Natural killer cell (primary cell): ENCODE results near the gene STARD9. TPM values are rescaled to one million over a fixed set of nuclear protein-coding genes. Genes with fewer than 3 reads are reported as not detected.
A peak's percentile ranks its signal among the peaks of the same experiment; 100 is the strongest.

Experiments
- ATAC-seq, 3 donors: fragments of 150-1000 bp in 2 of 3; fragments of 200-7000 bp in 1 of 3; cut with Tn5 transposase; 1 replicate in 1 of 3; 2 replicates in 2 of 3; pipeline ENCODE4 v1.10.0; 2021; ENCODE audit warnings: mild to moderate bottlenecking in 2 of 3, moderate library complexity in 2 of 3
- DNase-seq, 2 donors: peaks; one replicate each; pipeline versions ENCODE4 v3.0.0 to v3.0.0-alpha.2; 2013 to 2021; ENCODE audit warnings: mixed read lengths in 1 of 2
- H3K27ac ChIP-seq: one replicate; pipeline ENCODE4 v1.5.1; 2013; ENCODE audit warnings: mild to moderate bottlenecking, low read length
- H3K27me3 ChIP-seq: one replicate; pipeline ENCODE4 v1.6.1; 2013; ENCODE audit warnings: low read length; ENCODE audit not compliant: control insufficient read depth, insufficient read depth
- H3K36me3 ChIP-seq: one replicate; pipeline ENCODE4 v1.6.1; 2013; ENCODE audit warnings: low read length; ENCODE audit not compliant: control insufficient read depth, insufficient read depth
- H3K4me1 ChIP-seq: one replicate; pipeline ENCODE4 v1.6.1; 2013; ENCODE audit warnings: low read length; ENCODE audit not compliant: control insufficient read depth, insufficient read depth
- H3K4me3 ChIP-seq: one replicate; pipeline ENCODE4 v1.5.1; 2013; ENCODE audit warnings: low read length
- H3K9me3 ChIP-seq: one replicate; pipeline ENCODE4 v1.6.1; 2013; ENCODE audit warnings: low read length; ENCODE audit not compliant: control insufficient read depth, insufficient read depth
- H3K27ac Mint-ChIP-seq, 2 donors: one replicate each; pipeline ENCODE4 v1.8.0; 2022; ENCODE audit warnings: mild to moderate bottlenecking in 2 of 2, mixed read lengths in 2 of 2, moderate library complexity in 1 of 2
- H3K27me3 Mint-ChIP-seq, 2 donors: one replicate each; pipeline ENCODE4 v1.8.0; 2022; ENCODE audit warnings: low read depth in 2 of 2, mixed read lengths in 2 of 2
- H3K36me3 Mint-ChIP-seq: one replicate; pipeline ENCODE4 v1.8.0; 2022; ENCODE audit warnings: mixed read lengths
- H3K4me1 Mint-ChIP-seq, 2 donors: one replicate each; pipeline ENCODE4 v1.8.0; 2022; ENCODE audit warnings: mixed read lengths in 2 of 2
- H3K4me3 Mint-ChIP-seq: one replicate; pipeline ENCODE4 v1.8.0; 2022; ENCODE audit warnings: mild to moderate bottlenecking, moderate library complexity, mixed read lengths
- H3K9me3 Mint-ChIP-seq, 2 donors: one replicate each; pipeline ENCODE4 v1.8.0; 2022; ENCODE audit warnings: mixed read lengths in 2 of 2
- WGBS: methylation state at CpG from one replicate; pipeline ENCODE4 v1.1.7; 2013; ENCODE audit warnings: missing lambda C conversion rate; ENCODE audit not compliant: insufficient coverage; 5-methylcytosine and 5-hydroxymethylcytosine counted together
- intact Hi-C: fragments of 100-400 bp; cut with micrococcal nuclease; formaldehyde crosslinking; loops from one replicate; pipeline ENCODE4 v1.14.2; 2022
- total RNA-seq, 4 donors: library from RNA; stranded (reverse); fragments of 120-200 nt in 1 of 4; gene quantifications; one replicate each; pipeline versions ENCODE4 v1.2.3 to v1.2.4, GENCODE V29; 2013 to 2022
- TF ChIP-seq, protein P1 (sequence below): fragments of 200-600 bp; IDR thresholded peaks from one replicate; pipeline ENCODE4 v1.8.0; 2022; ENCODE audit warnings: antibody characterized with exemption

The STARD9 gene
- total RNA-seq, 3 donors from 2014 or later (not counting 1 experiment from before 2014, with no cell fraction given): 20.0 to 22.5 (median 20.1) TPM

DNA sequence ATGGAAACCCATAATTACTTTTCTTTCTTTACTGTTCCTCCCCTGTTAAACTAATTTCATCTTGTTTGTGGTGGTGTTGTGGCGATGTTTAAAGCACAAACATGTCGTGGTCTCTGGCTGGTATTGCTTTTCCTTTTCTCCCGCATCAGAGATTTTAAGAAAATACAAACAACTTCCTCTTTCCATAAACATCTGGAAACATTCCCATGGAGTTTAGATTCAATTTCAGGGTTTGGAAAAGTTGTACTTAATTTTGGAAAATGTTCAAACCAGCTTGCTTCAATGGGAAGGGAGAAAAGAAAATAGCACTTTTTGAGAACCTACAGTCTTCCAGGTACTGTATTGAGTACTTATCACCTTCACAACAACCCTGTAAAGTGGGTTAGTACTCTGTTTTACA is 30.4 kb downstream of the STARD9 start:
- H3K9me3 ChIP-seq: no peaks in the 10 kb centered on the region
- Mint-ChIP-seq H3K36me3 (no peaks in the 10 kb centered on the region), H3K27ac (peak overlapping the region; percentile 87 to 92), H3K4me1 (peaks cover 46 to 50% of the 10 kb centered on the region in 2 donors), H3K9me3 (no peaks in the 10 kb centered on the region), H3K27me3 (no peaks in the 10 kb centered on the region), H3K4me3 (peak overlapping the region; percentile 82)
- no CpG with 5 or more reads among the region's 3 CpGs for WGBS
- peak overlapping the region; percentile 11 for H3K27ac ChIP-seq
- H3K4me3 ChIP-seq: no peak overlapping the region
- DNase-seq (no peak), ATAC-seq (no peak)
- peaks cover 43% of the 10 kb centered on the region for H3K4me1 ChIP-seq
- intact Hi-C loops: loop anchor here (5.0 kb wide), 1 partner anchor 58 kb away; the partner anchor contains the start of genes HAUS2 and LRRC57
- H3K36me3 ChIP-seq: no peaks in the 10 kb centered on the region
- H3K27me3 ChIP-seq: no peaks in the 10 kb centered on the region
- TF ChIP-seq, protein P1, sequence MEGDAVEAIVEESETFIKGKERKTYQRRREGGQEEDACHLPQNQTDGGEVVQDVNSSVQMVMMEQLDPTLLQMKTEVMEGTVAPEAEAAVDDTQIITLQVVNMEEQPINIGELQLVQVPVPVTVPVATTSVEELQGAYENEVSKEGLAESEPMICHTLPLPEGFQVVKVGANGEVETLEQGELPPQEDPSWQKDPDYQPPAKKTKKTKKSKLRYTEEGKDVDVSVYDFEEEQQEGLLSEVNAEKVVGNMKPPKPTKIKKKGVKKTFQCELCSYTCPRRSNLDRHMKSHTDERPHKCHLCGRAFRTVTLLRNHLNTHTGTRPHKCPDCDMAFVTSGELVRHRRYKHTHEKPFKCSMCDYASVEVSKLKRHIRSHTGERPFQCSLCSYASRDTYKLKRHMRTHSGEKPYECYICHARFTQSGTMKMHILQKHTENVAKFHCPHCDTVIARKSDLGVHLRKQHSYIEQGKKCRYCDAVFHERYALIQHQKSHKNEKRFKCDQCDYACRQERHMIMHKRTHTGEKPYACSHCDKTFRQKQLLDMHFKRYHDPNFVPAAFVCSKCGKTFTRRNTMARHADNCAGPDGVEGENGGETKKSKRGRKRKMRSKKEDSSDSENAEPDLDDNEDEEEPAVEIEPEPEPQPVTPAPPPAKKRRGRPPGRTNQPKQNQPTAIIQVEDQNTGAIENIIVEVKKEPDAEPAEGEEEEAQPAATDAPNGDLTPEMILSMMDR: no peak

DNA sequence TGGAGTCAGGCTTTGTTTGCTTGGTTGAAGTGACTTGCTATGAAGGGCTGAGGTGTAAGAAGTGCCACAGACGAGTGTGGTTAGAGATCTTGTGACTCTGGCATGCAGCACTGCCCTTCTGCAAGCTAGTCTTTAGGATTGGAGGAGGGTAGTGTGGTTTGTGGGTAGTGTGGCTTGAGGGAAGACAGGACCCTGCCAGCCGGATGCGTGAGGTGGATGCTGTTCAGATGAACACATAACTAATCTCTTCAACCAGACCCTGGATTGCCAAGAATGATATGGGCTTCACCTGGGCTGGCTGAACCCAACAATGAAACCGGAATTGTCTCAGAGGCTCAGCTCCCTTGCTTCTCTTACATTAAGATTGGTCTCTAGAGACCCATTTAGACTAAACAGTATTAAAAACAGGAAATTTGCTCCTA is 32.7 kb downstream of the STARD9 start:
- Mint-ChIP-seq H3K27ac (peak overlapping the region; percentile 76 to 86), H3K27me3 (no peaks in the 10 kb centered on the region), H3K4me3 (peak overlapping the region; percentile 84), H3K4me1 (peaks cover 46 to 50% of the 10 kb centered on the region in 2 donors), H3K9me3 (no peaks in the 10 kb centered on the region), H3K36me3 (no peaks in the 10 kb centered on the region)
- H3K36me3 ChIP-seq: no peaks in the 10 kb centered on the region
- no peaks in the 10 kb centered on the region for H3K9me3 ChIP-seq
- no peak overlapping the region for H3K4me3 ChIP-seq
- TF ChIP-seq, protein P1: no peak
- intact Hi-C loops: loop anchor here (1.0 to 5.0 kb wide), 3 partner anchors 27 to 61 kb away; partner anchors contain the start of genes HAUS2, LRRC57 and STARD9
- peak overlapping the region; percentile 42 for H3K27ac ChIP-seq
- WGBS: 0% methylated on average over 4 of the region's 4 CpGs
- H3K4me1 ChIP-seq: peaks cover 43% of the 10 kb centered on the region
- ATAC-seq: peak; percentile 58 to 83 (median 77)
- DNase-seq: peak; percentile 61 to 64
- H3K27me3 ChIP-seq: no peaks in the 10 kb centered on the region

DNA sequence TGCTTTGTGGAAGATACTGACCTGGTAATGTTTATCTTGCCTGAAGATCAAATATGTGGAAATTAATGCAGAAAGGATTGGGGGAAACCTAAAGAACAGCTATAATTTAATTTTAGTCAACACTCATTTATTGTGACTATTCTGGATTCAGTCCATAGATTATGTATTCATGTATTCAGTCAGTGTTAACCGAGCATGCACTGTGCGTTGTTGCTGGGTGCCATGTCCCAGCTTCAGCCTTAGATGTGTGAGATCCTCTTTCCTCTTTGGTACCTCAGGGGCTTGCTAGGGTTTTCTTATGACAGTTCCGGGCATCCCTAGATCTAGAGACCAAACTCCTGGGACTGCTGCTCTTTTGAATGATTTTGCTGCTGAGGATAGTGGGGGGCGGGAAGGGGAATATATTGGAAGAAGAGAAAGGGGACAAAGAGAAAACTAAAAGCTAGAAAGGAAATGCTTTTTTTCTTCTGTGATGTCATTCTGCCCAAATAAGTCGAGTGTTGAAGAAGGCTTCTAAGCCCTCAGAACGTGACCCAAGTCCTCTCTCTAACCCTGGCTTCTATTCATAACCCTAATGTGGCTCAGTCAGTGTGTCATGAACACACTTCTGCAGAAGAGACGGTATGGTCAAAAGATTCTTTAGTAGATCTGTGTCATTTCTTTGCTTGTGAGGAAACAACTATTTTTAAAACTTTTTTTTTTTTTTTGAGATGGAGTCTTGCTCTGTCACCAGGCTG is 33.5 kb downstream of the STARD9 start:
- peak overlapping the region; percentile 42 for H3K27ac ChIP-seq
- WGBS: 20% methylated on average over 7 of the region's 7 CpGs
- Mint-ChIP-seq H3K9me3 (no peaks in the 10 kb centered on the region), H3K27ac (peak overlapping the region; percentile 76 to 86), H3K4me3 (peak overlapping the region; percentile 84), H3K4me1 (peaks cover 42 to 44% of the 10 kb centered on the region in 2 donors), H3K27me3 (no peaks in the 10 kb centered on the region), H3K36me3 (no peaks in the 10 kb centered on the region)
- no peaks in the 10 kb centered on the region for H3K9me3 ChIP-seq
- DNase-seq: peak; percentile 20 to 36
- peaks cover 43% of the 10 kb centered on the region for H3K4me1 ChIP-seq
- ATAC-seq: peak; percentile 67 to 78 (median 68)
- no peaks in the 10 kb centered on the region for H3K36me3 ChIP-seq
- TF ChIP-seq, protein P1: no peak
- intact Hi-C loops: loop anchor here (1.0 to 5.0 kb wide), 3 partner anchors 28 to 62 kb away; partner anchors contain the start of genes HAUS2, LRRC57 and STARD9
- H3K4me3 ChIP-seq: no peak overlapping the region
- H3K27me3 ChIP-seq: no peaks in the 10 kb centered on the region
